ENCODE measurements around the gene AHRR. TPM values are rescaled to one million over a fixed set of nuclear protein-coding genes. Genes with fewer than 3 reads are reported as not detected.

AHRR gene
- total and polyA plus RNA-seq, 2 experiments from 2014 or later, result 0.27 to 1.8 TPM

DNA sequence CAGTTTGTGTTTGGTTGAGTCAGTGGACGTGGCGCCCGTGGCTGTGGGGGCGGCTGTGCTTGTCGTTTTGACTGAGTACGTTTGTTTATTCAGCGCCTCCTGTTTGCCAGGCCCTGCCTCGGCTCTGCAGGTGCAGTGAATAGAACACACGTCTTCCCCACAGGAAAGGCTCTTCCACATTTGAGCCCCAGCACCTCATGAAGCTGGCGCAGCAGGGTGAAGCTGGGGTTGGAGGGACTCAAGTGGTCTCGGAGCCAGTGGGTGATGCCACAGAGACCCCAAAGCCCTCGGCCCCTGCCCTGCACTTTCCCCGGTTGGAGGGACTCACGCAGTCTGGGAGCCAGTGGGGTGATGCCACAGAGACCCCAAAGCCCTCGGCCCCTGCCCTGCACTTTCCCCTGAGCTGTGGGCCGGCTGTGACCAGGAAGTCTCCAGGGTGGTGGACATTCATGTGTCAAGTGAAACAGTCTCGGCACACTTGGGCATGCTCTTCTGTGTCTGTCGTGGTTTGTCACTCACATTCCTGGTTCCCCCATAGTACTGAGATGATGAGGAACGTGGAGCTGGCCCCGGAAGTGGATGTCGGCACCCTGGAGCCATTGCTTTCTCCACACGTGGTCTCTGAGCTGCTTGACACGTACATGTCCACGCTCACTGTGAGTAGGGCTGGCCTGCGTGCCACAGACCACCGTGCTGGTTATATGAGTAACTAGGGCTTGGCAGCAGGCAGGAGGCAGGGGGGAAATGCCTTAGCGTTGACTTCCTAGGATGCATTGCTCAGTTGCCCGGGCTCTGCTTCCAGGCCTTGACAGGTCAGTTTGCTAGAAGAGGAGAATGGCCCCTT is 135.1 kb downstream of the AHRR start:
- Histone ChIP-seq H3K4me1 (ENCODE audit: insufficient read depth) (peaks cover 4% of the 10 kb centered on the region), H3K79me2 (replicated peaks; ENCODE audit: insufficient read depth) (peaks cover 25% of the 10 kb centered on the region), H3K4me2 (no peak overlapping the region), H3K27ac (ENCODE audit: low read depth) (no peak overlapping the region), H4K20me1 (replicated peaks; ENCODE audit: insufficient read depth) (no peaks in the 10 kb centered on the region), H3K9me2 (ENCODE audit: insufficient read depth) (no peaks in the 10 kb centered on the region), H3K4me3 (no peak overlapping the region), H3F3A (replicated peaks; ENCODE audit: low read depth) (no peaks in the 10 kb centered on the region), H3K27me3 (ENCODE audit: insufficient read depth) (no peaks in the 10 kb centered on the region), H2AFZ (no peak overlapping the region), H3K36me3 (ENCODE audit: insufficient read depth) (peaks cover 8% of the 10 kb centered on the region; the same call in 1 of the 2 replicates)
- Mint-ChIP-seq H3K36me3 (ENCODE audit: low read depth) (peaks cover 56% of the 10 kb centered on the region), H3K27ac (no peak overlapping the region), H3K4me1 (peaks cover 14% of the 10 kb centered on the region), H3K9me3 (no peaks in the 10 kb centered on the region), H3K4me3 (no peak overlapping the region), H3K27me3 (ENCODE audit: insufficient read depth, low read depth, poor library complexity) (no peaks in the 10 kb centered on the region)
- TF ChIP-seq CREB1 (CRISPR knock-in tag; IDR thresholded peaks at IDR 0.05; ENCODE audit: low read depth) (no peak), STAT1 (IDR thresholded peaks at IDR 0.05; ENCODE audit: unreplicated experiment) (no peak), EZH2 (IDR thresholded peaks at IDR 0.05; ENCODE audit: low read depth, unreplicated experiment) (no peak), ZNF114 (CRISPR knock-in tag; IDR thresholded peaks at IDR 0.05) (no peak)
- TF ChIP-seq, protein P1, sequence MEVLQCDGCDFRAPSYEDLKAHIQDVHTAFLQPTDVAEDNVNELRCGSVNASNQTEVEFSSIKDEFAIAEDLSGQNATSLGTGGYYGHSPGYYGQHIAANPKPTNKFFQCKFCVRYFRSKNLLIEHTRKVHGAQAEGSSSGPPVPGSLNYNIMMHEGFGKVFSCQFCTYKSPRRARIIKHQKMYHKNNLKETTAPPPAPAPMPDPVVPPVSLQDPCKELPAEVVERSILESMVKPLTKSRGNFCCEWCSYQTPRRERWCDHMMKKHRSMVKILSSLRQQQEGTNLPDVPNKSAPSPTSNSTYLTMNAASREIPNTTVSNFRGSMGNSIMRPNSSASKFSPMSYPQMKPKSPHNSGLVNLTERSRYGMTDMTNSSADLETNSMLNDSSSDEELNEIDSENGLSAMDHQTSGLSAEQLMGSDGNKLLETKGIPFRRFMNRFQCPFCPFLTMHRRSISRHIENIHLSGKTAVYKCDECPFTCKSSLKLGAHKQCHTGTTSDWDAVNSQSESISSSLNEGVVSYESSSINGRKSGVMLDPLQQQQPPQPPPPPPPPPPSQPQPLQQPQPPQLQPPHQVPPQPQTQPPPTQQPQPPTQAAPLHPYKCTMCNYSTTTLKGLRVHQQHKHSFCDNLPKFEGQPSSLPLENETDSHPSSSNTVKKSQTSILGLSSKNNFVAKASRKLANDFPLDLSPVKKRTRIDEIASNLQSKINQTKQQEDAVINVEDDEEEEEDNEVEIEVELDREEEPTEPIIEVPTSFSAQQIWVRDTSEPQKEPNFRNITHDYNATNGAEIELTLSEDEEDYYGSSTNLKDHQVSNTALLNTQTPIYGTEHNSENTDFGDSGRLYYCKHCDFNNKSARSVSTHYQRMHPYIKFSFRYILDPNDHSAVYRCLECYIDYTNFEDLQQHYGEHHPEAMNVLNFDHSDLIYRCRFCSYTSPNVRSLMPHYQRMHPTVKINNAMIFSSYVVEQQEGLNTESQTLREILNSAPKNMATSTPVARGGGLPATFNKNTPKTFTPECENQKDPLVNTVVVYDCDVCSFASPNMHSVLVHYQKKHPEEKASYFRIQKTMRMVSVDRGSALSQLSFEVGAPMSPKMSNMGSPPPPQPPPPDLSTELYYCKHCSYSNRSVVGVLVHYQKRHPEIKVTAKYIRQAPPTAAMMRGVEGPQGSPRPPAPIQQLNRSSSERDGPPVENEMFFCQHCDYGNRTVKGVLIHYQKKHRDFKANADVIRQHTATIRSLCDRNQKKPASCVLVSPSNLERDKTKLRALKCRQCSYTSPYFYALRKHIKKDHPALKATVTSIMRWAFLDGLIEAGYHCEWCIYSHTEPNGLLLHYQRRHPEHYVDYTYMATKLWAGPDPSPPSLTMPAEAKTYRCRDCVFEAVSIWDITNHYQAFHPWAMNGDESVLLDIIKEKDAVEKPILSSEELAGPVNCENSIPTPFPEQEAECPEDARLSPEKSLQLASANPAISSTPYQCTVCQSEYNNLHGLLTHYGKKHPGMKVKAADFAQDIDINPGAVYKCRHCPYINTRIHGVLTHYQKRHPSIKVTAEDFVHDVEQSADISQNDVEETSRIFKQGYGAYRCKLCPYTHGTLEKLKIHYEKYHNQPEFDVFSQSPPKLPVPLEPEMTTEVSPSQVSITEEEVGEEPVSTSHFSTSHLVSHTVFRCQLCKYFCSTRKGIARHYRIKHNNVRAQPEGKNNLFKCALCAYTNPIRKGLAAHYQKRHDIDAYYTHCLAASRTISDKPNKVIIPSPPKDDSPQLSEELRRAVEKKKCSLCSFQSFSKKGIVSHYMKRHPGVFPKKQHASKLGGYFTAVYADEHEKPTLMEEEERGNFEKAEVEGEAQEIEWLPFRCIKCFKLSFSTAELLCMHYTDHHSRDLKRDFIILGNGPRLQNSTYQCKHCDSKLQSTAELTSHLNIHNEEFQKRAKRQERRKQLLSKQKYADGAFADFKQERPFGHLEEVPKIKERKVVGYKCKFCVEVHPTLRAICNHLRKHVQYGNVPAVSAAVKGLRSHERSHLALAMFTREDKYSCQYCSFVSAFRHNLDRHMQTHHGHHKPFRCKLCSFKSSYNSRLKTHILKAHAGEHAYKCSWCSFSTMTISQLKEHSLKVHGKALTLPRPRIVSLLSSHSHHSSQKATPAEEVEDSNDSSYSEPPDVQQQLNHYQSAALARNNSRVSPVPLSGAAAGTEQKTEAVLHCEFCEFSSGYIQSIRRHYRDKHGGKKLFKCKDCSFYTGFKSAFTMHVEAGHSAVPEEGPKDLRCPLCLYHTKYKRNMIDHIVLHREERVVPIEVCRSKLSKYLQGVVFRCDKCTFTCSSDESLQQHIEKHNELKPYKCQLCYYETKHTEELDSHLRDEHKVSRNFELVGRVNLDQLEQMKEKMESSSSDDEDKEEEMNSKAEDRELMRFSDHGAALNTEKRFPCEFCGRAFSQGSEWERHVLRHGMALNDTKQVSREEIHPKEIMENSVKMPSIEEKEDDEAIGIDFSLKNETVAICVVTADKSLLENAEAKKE (CRISPR knock-in tag; IDR thresholded peaks at IDR 0.05), result no peak
- TF ChIP-seq, protein P2, sequence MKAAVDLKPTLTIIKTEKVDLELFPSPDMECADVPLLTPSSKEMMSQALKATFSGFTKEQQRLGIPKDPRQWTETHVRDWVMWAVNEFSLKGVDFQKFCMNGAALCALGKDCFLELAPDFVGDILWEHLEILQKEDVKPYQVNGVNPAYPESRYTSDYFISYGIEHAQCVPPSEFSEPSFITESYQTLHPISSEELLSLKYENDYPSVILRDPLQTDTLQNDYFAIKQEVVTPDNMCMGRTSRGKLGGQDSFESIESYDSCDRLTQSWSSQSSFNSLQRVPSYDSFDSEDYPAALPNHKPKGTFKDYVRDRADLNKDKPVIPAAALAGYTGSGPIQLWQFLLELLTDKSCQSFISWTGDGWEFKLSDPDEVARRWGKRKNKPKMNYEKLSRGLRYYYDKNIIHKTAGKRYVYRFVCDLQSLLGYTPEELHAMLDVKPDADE (IDR thresholded peaks at IDR 0.05), result no peak
- DNase-seq (ENCODE audit: low spot score) (no peak), ATAC-seq (no peak)
